Measurements from ENCODE around the gene ADGRV1.

DNA sequence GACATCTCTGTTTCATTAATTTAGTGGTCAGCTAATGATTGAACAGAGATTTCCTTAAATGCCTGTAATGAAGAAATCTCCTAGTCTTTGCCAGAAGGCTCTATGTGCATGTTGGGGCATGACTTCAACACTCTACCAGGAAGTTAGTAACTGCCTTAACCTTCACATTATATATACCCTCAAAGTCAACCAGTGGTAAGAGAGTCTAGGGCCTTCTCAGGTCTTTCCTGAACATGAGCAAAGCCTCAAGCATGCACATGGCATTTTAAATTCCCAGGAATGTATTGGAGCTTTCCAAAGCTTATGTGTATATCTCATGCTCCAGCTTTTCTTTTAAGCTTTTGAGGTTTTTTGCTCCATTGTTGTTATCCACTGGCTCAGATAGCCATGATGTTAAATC, 436.2 kb downstream of the ADGRV1 start:
- TF ChIP-seq POLR2A (IDR thresholded peaks at IDR 0.05; ENCODE audit: low read depth, low read length): no peak
- no peak for TF ChIP-seq POLR2AphosphoS5 (IDR thresholded peaks at IDR 0.05; ENCODE audit: low read depth, low read length)
- TF ChIP-seq TAF1 (IDR thresholded peaks at IDR 0.05; ENCODE audit: borderline replicate concordance, low read depth, low read length): no peak
